NCI-H748 treated with DMSO at 0.1 percent for 48 hours (cell line): ENCODE measurements around the gene SYTL2.
A peak's percentile ranks its signal among the peaks of the same experiment; 100 is the strongest.

Experiments
- DNase-seq: peaks from one replicate; lab custom pipeline; 2025; lab: John Stamatoyannopoulos, UW

The SYTL2 gene

DNA sequence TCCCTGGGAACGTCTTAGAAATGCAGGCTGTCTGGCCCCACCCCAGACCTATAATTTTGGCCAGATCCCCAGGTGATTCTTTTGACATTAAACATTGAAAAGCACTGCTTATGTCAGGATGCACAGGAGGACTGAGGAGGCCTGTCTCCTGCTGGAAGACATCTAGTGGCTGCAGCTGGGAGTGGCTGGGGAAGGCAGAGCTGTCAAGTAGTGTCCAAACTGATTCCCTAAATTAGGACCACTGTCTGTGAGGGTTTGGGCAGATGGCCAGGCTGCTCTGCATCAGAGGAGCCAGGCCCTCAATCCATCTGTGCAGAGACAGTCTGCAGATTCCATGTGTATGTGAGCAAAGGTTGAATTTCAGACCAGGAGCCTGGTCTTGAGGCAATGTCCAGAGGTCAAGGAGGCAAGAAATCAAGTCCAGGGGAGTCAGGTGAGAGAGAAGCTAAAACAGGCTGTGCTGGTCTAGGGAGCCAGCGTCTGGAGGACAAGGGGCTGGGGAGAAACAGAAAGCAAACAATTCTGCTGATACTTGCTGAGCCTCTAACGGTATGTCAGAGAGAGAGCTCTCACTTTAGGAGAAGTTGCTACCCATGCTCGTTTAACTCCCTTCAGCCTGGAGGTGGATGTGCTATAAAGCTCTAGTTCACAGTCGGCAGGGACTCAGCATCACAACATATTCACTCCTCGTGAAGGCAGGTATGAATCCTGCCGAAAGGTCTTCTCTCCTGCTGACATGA lies 15.3 kb upstream of the SYTL2 start:
- DNase-seq, result no peak

DNA sequence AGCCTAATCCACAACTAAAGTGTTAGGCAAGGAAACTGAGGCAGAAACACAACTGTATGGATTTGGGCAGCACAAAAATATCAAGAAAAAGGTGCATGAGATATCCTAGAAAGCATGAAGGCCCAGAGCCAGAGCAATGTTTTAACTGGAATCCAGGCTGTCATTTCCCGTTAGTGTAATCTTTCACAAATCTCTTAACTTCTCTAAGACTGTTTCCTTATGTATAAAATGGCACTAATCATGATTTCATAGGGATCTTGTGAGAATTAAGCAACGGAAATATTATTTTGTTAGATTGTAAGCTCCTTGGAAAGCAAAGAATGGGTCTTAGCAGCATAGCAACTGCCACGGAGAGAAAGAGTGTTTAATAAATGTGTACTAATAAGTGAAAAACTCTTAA lies 14.7 kb upstream of the SYTL2 start:
- no peak for DNase-seq

GRCh38 chr11:85823816-85824215 lies 12.9 kb upstream of the SYTL2 start:
- DNase-seq, result no peak

- DNase-seq, result no peak
Measured at GRCh38 chr11:85822814-85823213, 11.9 kb upstream of the SYTL2 start.

DNA sequence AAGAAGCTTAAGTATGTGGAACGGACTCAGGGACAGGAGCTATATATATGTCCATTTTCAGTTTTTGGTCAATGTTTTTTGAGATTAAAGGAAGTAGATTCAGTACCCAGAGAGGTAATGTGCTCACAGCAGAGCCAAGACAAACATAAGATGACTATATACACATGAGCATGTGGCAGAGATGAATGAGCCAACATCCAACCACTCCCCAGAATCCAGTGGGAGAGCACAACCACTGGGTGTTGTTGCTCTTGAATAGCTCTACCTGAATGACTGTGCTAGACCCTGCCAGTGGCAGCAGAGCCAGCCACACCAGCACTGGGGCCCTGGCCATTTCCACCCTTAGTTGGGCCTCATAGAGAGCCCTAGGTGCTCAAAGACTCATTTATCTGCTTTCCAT lies 10.7 kb upstream of the SYTL2 start:
- DNase-seq, result no peak

- DNase-seq, result no peak
Measured at GRCh38 chr11:85819441-85819840, 8.5 kb upstream of the SYTL2 start.

- DNase-seq, result no peak
Measured at GRCh38 chr11:85815186-85815931, 4.4 kb upstream of the SYTL2 start.

- peak; percentile 1 for DNase-seq
Measured at GRCh38 chr11:85813721-85814120, 2.8 kb upstream of the SYTL2 start.

GRCh38 chr11:85811624-85812023 lies 683 bp upstream of the SYTL2 start:
- DNase-seq, result no peak

GRCh38 chr11:85810521-85810870 lies 445 bp downstream of the SYTL2 start:
- DNase-seq, result no peak

- no peak for DNase-seq
Measured at GRCh38 chr11:85809863-85810262, 1.1 kb downstream of the SYTL2 start.

- no peak for DNase-seq
Measured at GRCh38 chr11:85809191-85809590, 1.8 kb downstream of the SYTL2 start.

DNA sequence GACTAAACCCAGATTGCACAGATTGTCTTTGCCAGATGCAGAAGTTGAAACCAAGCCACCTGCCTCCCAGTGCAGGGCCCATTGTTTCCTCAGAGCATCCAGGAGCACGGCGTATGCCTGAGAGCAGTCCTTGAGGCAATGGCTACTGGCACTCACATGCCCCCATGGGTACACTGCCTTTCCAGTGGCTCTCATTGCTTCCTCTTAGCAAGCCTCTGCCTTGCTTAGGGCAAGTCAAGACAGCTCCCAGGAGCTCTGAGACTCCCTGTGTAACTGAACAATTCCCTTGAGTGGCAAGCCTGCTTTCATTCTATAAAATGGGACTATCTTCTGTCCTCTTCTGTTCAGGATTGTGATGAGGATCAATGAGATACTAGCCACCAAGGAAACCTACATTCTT lies 4.1 kb downstream of the SYTL2 start:
- no peak for DNase-seq

DNA sequence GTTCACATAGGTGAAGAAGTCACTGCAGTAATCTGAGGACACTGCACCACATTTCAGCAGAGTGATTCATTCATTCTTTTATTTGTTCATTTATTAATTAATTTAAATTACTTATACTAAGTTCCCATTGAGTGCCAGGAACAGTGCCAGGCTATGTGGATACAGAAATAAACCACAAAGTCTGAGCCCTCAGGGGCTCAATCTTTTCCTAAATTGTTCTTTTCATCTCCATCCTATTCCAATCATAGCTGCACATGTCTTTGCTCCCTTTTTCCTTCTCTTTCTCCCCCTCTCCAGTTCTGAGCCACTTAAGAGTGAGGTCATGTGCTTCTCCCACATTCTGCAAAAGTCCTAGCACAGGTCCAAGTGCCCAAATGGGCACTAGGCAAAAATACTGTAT lies 4.9 kb downstream of the SYTL2 start:
- DNase-seq, result no peak

DNA sequence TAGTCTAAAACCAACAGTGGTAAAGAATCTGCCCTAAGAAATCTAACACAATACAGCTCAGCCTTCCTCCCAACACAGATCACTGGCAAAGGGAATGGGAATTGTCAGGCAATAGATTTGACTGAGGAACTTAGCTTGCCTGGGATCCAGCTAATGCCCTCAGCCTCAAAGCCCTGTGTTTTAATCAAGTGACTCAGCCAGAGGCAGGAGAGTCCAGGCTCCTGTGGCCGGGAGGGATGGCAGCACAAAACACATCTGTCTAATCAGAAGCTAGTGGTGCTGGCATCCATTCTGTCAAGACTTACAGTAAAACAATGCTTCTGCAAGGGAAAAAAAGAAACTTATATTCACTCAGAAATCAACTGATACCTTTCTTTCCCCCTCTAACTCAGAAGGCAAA lies 5.6 kb downstream of the SYTL2 start:
- DNase-seq, result no peak

DNA sequence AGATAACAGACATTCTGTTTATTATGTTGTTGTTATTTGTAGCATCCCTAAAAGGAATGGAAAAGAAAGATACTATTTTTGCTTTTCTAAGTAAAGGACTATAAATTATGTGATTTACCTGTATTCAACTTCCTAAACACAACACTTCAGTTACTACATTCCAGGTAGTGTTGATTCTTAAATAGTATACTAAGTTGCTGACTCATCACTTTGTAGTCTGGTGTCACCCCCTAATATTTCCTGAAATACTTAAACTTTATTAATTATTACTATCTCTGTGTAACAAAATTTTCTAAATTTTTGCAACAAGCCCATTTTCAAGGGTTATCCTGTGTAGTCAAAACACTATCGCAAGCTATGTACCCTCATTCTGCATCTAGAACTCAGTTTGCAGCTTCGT lies 7.0 kb downstream of the SYTL2 start:
- DNase-seq, result no peak

- no peak for DNase-seq
Measured at GRCh38 chr11:85803303-85803702, 7.6 kb downstream of the SYTL2 start.

DNA sequence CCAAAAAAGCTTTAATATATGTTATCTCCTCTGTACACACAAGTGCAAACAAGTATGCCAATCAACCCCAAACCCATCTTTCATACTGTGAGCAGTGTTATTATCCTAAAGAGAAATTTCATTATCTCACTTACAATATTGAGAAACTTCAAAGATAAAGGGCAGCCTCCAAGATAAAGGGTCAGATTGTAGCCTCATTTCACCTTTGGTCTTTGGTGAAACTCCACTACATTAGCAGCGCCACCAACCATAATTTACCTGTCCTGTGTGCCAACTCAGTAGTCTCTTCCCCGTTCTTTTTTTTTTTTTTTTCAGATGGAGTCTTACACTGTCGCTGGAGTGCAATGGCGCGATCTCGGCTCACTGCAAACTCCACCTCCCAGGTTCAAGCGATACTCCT lies 9.4 kb downstream of the SYTL2 start:
- no peak for DNase-seq

DNA sequence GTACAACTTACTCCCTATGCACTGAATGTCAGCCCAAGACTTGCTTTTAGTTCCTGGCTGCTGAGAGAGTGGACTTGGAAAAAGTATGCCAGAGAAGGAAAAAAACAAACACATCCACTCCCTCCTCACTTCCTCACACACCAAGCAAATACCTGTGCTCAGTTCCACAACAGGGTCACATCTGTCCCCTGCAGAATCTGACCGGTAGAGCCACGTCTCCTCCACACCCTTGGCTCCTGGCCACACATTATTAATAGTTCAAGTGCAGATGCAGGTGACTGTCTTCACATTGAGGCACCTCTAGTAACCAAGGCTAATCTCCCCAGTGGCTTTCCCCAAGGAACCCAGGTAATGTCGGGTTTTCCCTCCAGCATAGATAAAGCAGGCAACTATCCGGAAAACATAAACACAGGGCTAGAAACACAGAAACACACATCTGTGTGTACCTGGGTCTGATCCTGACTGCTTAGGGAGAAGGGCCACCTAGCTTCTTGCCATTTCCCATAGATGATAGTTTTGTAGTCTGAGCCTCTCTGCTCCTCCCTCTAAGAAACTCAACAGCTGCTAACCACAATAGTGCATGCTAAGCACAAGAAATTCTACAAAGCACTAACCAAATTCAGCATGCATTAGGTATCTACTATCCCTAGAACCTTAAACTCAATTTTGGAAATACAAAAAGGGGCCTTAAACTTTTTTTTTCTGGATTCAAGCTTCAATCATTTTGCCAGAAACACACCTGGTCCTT lies 10.2 kb downstream of the SYTL2 start:
- no peak for DNase-seq

- no peak for DNase-seq
Measured at GRCh38 chr11:85799142-85799541, 11.8 kb downstream of the SYTL2 start.

DNA sequence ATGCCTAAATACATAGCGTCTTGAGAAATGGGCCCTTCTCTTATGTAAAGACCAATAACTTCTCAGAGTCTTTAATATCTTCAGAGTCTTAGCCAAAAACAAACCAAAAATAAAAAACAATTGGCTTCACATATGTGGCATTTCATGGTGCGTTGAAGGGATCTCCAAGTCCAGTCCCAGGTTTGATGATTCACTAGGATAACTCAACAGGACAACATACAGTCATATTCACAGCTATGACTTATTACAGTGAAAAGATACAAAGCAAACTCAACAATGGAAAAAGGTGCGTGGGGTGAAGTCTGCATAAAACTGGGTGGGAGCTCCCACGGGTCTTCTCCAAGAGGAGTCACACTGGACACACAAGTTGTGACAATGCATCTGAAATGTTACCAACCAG lies 12.6 kb downstream of the SYTL2 start:
- DNase-seq, result no peak

DNA sequence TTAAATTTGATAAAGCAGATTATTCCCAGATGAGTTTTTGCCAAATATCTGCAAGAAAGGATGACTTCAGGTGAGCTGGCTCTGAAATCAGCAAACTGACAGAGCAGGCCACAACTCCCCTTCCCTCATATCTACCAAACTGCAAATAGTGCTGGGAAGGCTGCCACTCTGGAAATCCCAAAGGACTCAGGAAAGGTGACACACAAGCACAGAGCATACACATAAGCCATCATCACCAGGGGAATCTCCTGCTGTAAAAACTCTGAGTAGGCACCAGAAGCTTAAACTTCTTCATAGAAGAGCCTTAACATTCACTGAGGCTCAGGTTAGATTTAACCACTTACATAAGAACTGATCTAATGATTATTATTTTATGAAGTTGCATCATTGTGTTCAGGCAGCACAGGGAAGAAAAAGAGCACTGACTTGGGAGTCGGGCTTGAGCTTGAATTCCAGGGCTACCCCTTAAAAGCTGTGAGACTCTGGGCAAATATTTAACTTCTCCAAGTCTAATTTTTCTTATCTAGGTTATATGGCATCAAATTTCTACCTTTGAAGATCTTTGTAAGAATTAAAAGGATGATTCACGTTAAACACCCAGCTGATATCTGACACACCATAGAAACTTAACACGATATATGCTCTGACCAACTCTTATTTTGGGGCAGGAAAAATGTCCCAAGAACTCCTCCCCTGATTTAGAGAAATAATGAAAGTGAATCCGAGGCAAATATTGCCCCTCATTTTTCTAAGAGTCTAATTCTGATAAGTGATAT lies 15.0 kb downstream of the SYTL2 start:
- DNase-seq, result no peak
